Pancreas (tissue), 10 donors: ENCODE data around the gene NXPH1. TPM values are rescaled to one million over a fixed set of nuclear protein-coding genes. Genes with fewer than 3 reads are reported as not detected.

Experiments
- ATAC-seq, 4 donors: fragments of 200-7000 bp; cut with Tn5 transposase; one replicate each; pipeline versions ENCODE4 v1.8.0 to v1.9.1; 2020; ENCODE audit warnings: mild to moderate bottlenecking in 4 of 4, moderate library complexity in 4 of 4
- DNase-seq, 6 donors: peaks; one replicate each; pipeline ENCODE4 v3.0.0-alpha.2; 2020
- FAIRE-seq: peaks from 2 replicates; lab custom pipeline; 2012; peaks lifted over from hg19 to GRCh38; lab: Jason Lieb, UNC
- H3K27ac ChIP-seq, 4 donors: fragments of 200-600 bp; sonication (generic); 1 replicate in 3 of 4; 2 replicates in 1 of 4; pipeline versions ENCODE4 v1.5.0 to v1.8.0; 2020
- H3K27me3 ChIP-seq, 4 donors: fragments of 200-600 bp; one replicate each; pipeline ENCODE4 v1.8.0; 2021
- H3K36me3 ChIP-seq, 3 donors: fragments of 200-600 bp; sonication (generic) in 1 of 3; one replicate each; pipeline versions ENCODE4 v1.5.0 to v1.8.0; 2020 to 2021
- H3K4me1 ChIP-seq, 3 donors: fragments of 200-600 bp; one replicate each; pipeline ENCODE4 v1.8.0; 2021
- H3K4me3 ChIP-seq, 4 donors: fragments of 200-600 bp; sonication (generic) in 2 of 4; one replicate each; pipeline versions ENCODE4 v1.5.0 to v1.8.0; 2020 to 2021
- H3K9me3 ChIP-seq, 4 donors: fragments of 200-600 bp; one replicate each; pipeline ENCODE4 v1.8.0; 2021
- CTCF ChIP-seq, 4 donors: fragments of 200-600 bp; sonication (generic) in 3 of 4; IDR thresholded peaks; one replicate each; pipeline versions ENCODE4 v1.5.0 to v1.8.0; 2021; ENCODE audit warnings: antibody characterized with exemption in 4 of 4
- WGBS, 2 donors: extraction: QIAGEN DNeasy Blood & Tissue Kit; methylation state at CpG; one replicate each; pipeline ENCODE4 v1.1.7; 2013; 5-methylcytosine and 5-hydroxymethylcytosine counted together
- intact Hi-C, 3 donors: fragments of 100-400 bp; cut with DNase I; formaldehyde crosslinking; loops; one replicate each; pipeline versions ENCODE4 v1.11.1 to v1.14.2; 2022
- polyA plus RNA-seq, 2 donors: library from polyadenylated mRNA; stranded (reverse); fragments of 200-250 nt; gene quantifications; one replicate each; pipeline ENCODE4 v1.2.3, GENCODE V29; 2013
- total RNA-seq, 6 donors: library from RNA; stranded (reverse); fragmentation: NEBNext Ultra II Directional in 4 of 6; extraction: Animal tissue kit (Norgen Biotek cat#: 25700) in 4 of 6; gene quantifications; one replicate each; pipeline versions ENCODE4 v1.2.1 to v1.2.4, GENCODE V29; 2021 to 2023
- donor health status: healthy with polysubstance abuse.
- donor health status: DM: no; HTN: no; CAD: no; lungs with moderate emphysema.
- donor health status: DM: no; HTN: no; CAD: no.
- donor health status: control.
- donor health status: control.
- donor health status: Bipolar disorder and iron deficiency.
- donor health status: DM: yes; HTN: yes; CAD: no.
- donor health status: DM: no; HTN: no; CAD: no.
- donor health status: DM: no; HTN: no; CAD: no.
- donor health status: DM: yes; HTN: yes; CAD: no.

The NXPH1 gene
- total and polyA plus RNA-seq, 8 donors = not detected

DNA sequence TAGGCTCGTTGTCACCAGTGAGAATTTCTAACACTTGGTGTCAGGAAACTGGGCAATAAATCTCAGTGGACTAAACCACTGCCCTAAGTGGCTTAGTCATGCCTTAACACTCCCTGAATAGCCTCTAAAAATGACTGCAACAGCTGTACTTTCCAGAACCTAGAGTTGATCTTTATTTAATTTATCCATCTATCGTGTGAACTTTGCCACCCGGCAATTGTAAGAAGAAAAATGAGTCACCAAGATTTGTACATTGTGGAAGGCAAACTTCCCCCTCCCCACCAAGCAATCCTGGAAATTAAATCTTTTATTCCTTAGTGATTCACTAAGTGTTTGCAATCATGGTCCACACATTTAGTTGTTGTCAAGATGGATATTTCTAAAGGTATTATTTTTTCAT is 47.1 kb downstream of the NXPH1 start:
- intact Hi-C loops = no loop called here
- no peak for FAIRE-seq

DNA sequence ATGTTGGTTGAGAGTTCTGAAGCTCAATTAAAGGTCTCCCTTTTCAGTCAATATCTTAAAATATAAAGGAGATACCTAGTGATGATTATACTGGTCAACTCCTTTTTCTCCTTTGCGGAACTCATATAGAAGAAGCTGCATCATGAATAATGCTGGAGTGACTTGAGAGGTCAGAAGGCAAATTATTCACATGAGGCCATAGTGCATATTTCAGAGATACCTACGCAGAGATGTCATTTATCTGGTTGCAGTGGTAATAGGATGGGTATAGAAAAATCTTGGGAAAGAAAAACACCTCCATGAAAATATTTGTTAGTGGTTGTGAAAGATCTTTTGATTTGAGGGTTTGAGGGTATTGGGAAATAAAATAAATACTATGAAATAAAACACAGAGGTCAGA is 47.7 kb downstream of the NXPH1 start:
- Histone ChIP-seq H3K4me1 (no peaks in the 10 kb centered on the region), H3K27me3 (no peaks in the 10 kb centered on the region), H3K4me3 (no peak overlapping the region), H3K27ac (no peak overlapping the region), H3K36me3 (no peaks in the 10 kb centered on the region), H3K9me3 (no peaks in the 10 kb centered on the region)
- WGBS, 2 donors = 64 to 72% methylated on average over 2 of the region's 2 CpGs
- ATAC-seq = no peak
- no peak for TF ChIP-seq CTCF (IDR thresholded peaks at IDR 0.05)
- intact Hi-C loops = no loop called here
- no peak for DNase-seq
- FAIRE-seq = no peak

More for the DNA sequence above, 47.1 kb downstream of the NXPH1 start:
- WGBS, 2 donors = 46 to 55% methylated on average over 3 of the region's 3 CpGs
- Histone ChIP-seq H3K36me3 (no peaks in the 10 kb centered on the region), H3K9me3 (no peaks in the 10 kb centered on the region), H3K27me3 (no peaks in the 10 kb centered on the region), H3K27ac (no peak overlapping the region), H3K4me3 (no peak overlapping the region), H3K4me1 (no peaks in the 10 kb centered on the region)
- no peak for DNase-seq
- no peak for TF ChIP-seq CTCF (IDR thresholded peaks at IDR 0.05)
- no peak for ATAC-seq

- FAIRE-seq (no peak), DNase-seq (no peak), ATAC-seq (peak in 2 of 4 donors; percentile 37 to 49)
- intact Hi-C loops = no loop called here
- 51 to 74% methylated on average over 4 of the region's 4 CpGs for WGBS, 2 donors
- H3K4me3 ChIP-seq = no peak overlapping the region
- no peaks in the 10 kb centered on the region for H3K27me3 ChIP-seq
- no peaks in the 10 kb centered on the region for H3K36me3 ChIP-seq
- H3K9me3 ChIP-seq = no peaks in the 10 kb centered on the region
- no peak overlapping the region for H3K27ac ChIP-seq
- no peak for TF ChIP-seq CTCF (IDR thresholded peaks at IDR 0.05)
- H3K4me1 ChIP-seq = no peaks in the 10 kb centered on the region
These were observed 48.5 kb downstream of the NXPH1 start for GRCh38 chr7:8481752-8482446.

DNA sequence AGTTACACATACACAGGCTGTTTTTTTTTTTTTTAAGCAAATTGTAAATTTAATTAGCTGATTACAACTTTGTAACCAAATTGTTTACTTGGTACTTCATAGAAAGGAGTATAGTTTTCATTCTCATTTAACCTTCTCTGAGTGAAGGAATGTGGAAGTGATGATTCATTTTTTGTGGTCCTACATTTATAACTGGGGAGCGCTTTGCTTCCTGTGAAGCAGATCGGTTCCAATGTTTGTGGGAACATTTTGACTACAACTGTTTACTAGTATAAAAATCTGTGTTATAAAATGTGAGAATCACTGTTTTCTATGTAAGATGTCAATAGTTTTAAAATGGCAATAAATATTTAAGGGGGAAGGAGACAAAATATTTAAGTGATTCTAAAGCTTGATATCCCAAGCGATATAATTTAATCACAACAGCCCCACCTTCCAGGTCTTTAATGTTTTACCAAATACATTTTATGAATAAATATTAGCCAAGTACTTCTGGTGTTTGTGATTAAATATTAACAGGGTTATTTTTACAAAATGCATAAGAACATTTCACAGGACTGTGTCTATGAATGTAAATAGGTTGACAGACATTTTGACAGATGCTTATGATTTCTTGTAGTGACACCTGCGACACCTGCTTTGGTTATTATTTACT is 57.1 kb downstream of the NXPH1 start:
- peaks cover 0 to 7% (median 4%) of the 10 kb centered on the region in 3 donors for H3K4me1 ChIP-seq
- no peaks in the 10 kb centered on the region for H3K9me3 ChIP-seq
- WGBS, 2 donors = 36 to 38% methylated on average over 4 of the region's 4 CpGs
- ATAC-seq = no peak
- no peak overlapping the region for H3K27ac ChIP-seq
- no peaks in the 10 kb centered on the region for H3K27me3 ChIP-seq
- no peak for FAIRE-seq
- TF ChIP-seq CTCF (IDR thresholded peaks at IDR 0.05) = no peak
- DNase-seq = no peak
- intact Hi-C loops = no loop called here
- H3K4me3 ChIP-seq = no peak overlapping the region
- H3K36me3 ChIP-seq = no peaks in the 10 kb centered on the region

GRCh38 chr7:8491106-8491505 is 57.7 kb downstream of the NXPH1 start:
- DNase-seq = no peak
- ATAC-seq = no peak
- WGBS, 2 donors = 57 to 61% methylated on average over 3 of the region's 3 CpGs
- H3K4me1 ChIP-seq = peaks cover 0 to 7% (median 4%) of the 10 kb centered on the region in 3 donors
- no peaks in the 10 kb centered on the region for H3K9me3 ChIP-seq
- TF ChIP-seq CTCF (IDR thresholded peaks at IDR 0.05) = no peak
- no peak overlapping the region for H3K4me3 ChIP-seq
- intact Hi-C loops = no loop called here
- no peak for FAIRE-seq
- H3K27ac ChIP-seq = no peak overlapping the region
- H3K27me3 ChIP-seq = no peaks in the 10 kb centered on the region
- no peaks in the 10 kb centered on the region for H3K36me3 ChIP-seq
